ENCODE results near the gene SLFN14. TPM values are rescaled to one million over a fixed set of nuclear protein-coding genes. Genes with fewer than 3 reads are reported as not detected.

Gene SLFN14
- total and polyA plus RNA-seq, 2 donors (not counting 1 experiment from before 2014, with no cell fraction given) = not detected

- intact Hi-C loops (cut with micrococcal nuclease) = no loop called here
- no peaks in the 10 kb centered on the region for H3K79me2 ChIP-seq (ENCODE audit: control insufficient read depth, insufficient read depth, low read length)
- CTCF ChIA-PET = no interaction called here
- Mint-ChIP-seq H3K4me3 (no peak overlapping the region), H3K4me1 (no peaks in the 10 kb centered on the region), H3K9me3 (ENCODE audit: insufficient read depth) (no peaks in the 10 kb centered on the region), H3K27me3 (peaks cover 36% of the 10 kb centered on the region), H3K27ac (no peak overlapping the region)
- no peaks in the 10 kb centered on the region for H4K20me1 ChIP-seq (ENCODE audit: control insufficient read depth, insufficient read depth, low read length, poor library complexity, severe bottlenecking)
- no peak for DNase-seq
- H2AFZ ChIP-seq (ENCODE audit: insufficient read depth, low read depth, low read length, poor library complexity, severe bottlenecking) = no peak overlapping the region
- H3K9me3 ChIP-seq (ENCODE audit: control extremely low read depth in 1 of 3, control insufficient read depth in 2 of 3, insufficient read depth in 1 of 3, low read length in 2 of 3) = no peaks in the 10 kb centered on the region
- TF ChIP-seq EZH2 (IDR thresholded peaks at IDR 0.05; ENCODE audit: borderline replicate concordance, insufficient read depth, low read depth, low read length, poor library complexity, severe bottlenecking) = no peak
- no peak for TF ChIP-seq CTCF (IDR thresholded peaks at IDR 0.05)
- H3K27me3 ChIP-seq (replicated peaks in 1 of 4; ENCODE audit: control extremely low read depth in 1 of 4, control insufficient read depth in 3 of 4, insufficient read depth in 4 of 4, low read length in 3 of 4) = peaks cover 0 to 14% (median 0%) of the 10 kb centered on the region in 4 experiments
- POLR2A ChIA-PET = no interaction called here
- H3K9ac ChIP-seq (ENCODE audit: low read length) = no peak overlapping the region
- no peak overlapping the region for H3K4me2 ChIP-seq (replicated peaks; ENCODE audit: low read depth, low read length, poor library complexity, severe bottlenecking)
- no peak overlapping the region for H3K4me3 ChIP-seq (ENCODE audit: control extremely low read depth in 1 of 5, extremely low read depth in 1 of 5, insufficient read depth in 1 of 5, low read depth in 2 of 5, low read length in 4 of 5)
- ATAC-seq (ENCODE audit: low read depth) = no peak
- no CpG with 5 or more reads among the region's 2 CpGs for WGBS (ENCODE audit: insufficient coverage)
- no peaks in the 10 kb centered on the region for H3K4me1 ChIP-seq (ENCODE audit: control insufficient read depth in 2 of 2, insufficient read depth in 2 of 2, low read length in 2 of 2)
- H3K27ac ChIP-seq (ENCODE audit: low read length in 2 of 2) = no peak overlapping the region
- no peaks in the 10 kb centered on the region for H3K36me3 ChIP-seq (replicated peaks in 1 of 2; ENCODE audit: control extremely low read depth in 1 of 2, control insufficient read depth in 1 of 2, extremely low read depth in 1 of 2, insufficient read depth in 2 of 2, low read length in 1 of 2)
Measured at GRCh38 chr17:35559495-35560210, 966 bp downstream of the SLFN14 start.

DNA sequence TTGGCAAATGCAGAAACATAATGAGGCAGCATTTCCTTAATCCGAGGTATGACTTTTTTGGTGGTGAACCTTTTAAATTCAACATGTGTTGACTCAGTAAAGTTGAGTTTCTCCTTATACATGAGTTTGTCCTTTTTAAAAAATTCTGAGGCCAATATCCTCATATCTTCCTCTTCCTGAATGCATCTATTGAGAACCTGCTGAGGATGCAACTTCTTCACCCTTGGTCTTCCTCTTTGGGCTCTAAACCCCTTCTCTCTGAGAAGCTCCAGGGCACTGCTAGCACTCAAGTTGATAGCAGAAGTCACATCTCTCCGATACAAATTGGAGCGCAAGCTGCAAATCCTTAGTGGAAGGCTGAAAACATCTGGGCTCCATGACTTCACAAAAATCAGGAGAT lies 3.3 kb downstream of the SLFN14 start:
- no peak overlapping the region for H3K4me2 ChIP-seq (replicated peaks; ENCODE audit: low read depth, low read length, poor library complexity, severe bottlenecking)
- ATAC-seq (ENCODE audit: low read depth) (no peak), DNase-seq (no peak)
- H3K4me1 Mint-ChIP-seq = no peaks in the 10 kb centered on the region
- TF ChIP-seq EZH2 (IDR thresholded peaks at IDR 0.05; ENCODE audit: borderline replicate concordance, insufficient read depth, low read depth, low read length, poor library complexity, severe bottlenecking) = no peak
- TF ChIP-seq CTCF (IDR thresholded peaks at IDR 0.05) = no peak
- H3K27me3 ChIP-seq (replicated peaks in 1 of 4; ENCODE audit: control extremely low read depth in 1 of 4, control insufficient read depth in 3 of 4, insufficient read depth in 4 of 4, low read length in 3 of 4) = peaks cover 0 to 14% (median 0%) of the 10 kb centered on the region in 4 experiments
- H3K27ac Mint-ChIP-seq = no peak overlapping the region
- ChIA-PET POLR2A (no interaction called here), CTCF (no interaction called here)
- intact Hi-C loops (cut with micrococcal nuclease) = no loop called here
- no peaks in the 10 kb centered on the region for H3K79me2 ChIP-seq (ENCODE audit: control insufficient read depth, insufficient read depth, low read length)
- H3K4me1 ChIP-seq (ENCODE audit: control insufficient read depth in 2 of 2, insufficient read depth in 2 of 2, low read length in 2 of 2) = no peaks in the 10 kb centered on the region
- no peaks in the 10 kb centered on the region for H4K20me1 ChIP-seq (ENCODE audit: control insufficient read depth, insufficient read depth, low read length, poor library complexity, severe bottlenecking)
- peaks cover 42% of the 10 kb centered on the region for H3K27me3 Mint-ChIP-seq
- H2AFZ ChIP-seq (ENCODE audit: insufficient read depth, low read depth, low read length, poor library complexity, severe bottlenecking) = no peak overlapping the region
- no peaks in the 10 kb centered on the region for H3K36me3 ChIP-seq (replicated peaks in 1 of 2; ENCODE audit: control extremely low read depth in 1 of 2, control insufficient read depth in 1 of 2, extremely low read depth in 1 of 2, insufficient read depth in 2 of 2, low read length in 1 of 2)
- no peak overlapping the region for H3K4me3 Mint-ChIP-seq
- no peak overlapping the region for H3K9ac ChIP-seq (ENCODE audit: low read length)
- H3K27ac ChIP-seq (ENCODE audit: low read length in 2 of 2) = no peak overlapping the region
- H3K9me3 ChIP-seq (ENCODE audit: control extremely low read depth in 1 of 3, control insufficient read depth in 2 of 3, insufficient read depth in 1 of 3, low read length in 2 of 3) = no peaks in the 10 kb centered on the region
- no peaks in the 10 kb centered on the region for H3K9me3 Mint-ChIP-seq (ENCODE audit: insufficient read depth)
- WGBS (ENCODE audit: insufficient coverage) = 92% methylated on average over 2 of the region's 3 CpGs
- no peak overlapping the region for H3K4me3 ChIP-seq (ENCODE audit: control extremely low read depth in 1 of 5, extremely low read depth in 1 of 5, insufficient read depth in 1 of 5, low read depth in 2 of 5, low read length in 4 of 5)

Measured in B cell (primary cell).